GM12874 (cell line): Measurements from ENCODE around the gene TSPAN19.

Source experiments
- TF ChIP-seq, protein P1 (sequence below): IDR thresholded peaks from 2 replicates; pipeline ENCODE4 v1.5.1; 2011; ENCODE audit warnings: low read depth, mild to moderate bottlenecking, control low read depth, low read length, moderate library complexity; ENCODE audit not compliant: insufficient read depth

The TSPAN19 gene

DNA sequence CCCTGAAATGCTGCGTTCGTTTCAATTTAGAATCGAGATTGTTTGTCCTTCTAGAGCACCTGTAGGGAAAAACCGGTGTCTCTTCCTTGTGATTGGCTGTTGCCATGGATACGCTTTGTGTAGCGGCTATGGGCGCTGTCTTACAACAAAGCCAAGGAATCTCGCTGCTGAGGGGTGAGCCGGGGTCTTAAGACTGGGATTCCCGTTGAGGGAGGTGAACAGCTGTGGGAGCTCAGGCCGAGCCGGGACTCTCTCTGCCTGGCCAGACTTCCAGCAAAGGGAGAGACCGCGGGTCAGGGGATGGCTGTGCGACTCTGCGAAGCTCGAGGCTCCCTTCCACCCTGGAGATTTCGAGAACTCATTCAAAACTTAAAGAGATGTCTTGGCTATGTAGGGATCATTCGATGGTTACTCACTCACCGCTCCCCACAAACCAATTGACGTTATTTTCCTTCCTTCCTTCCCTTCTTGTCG is at the start of gene TSPAN19, which contains the start of gene LRRIQ1:
Gene TSPAN19 (minus strand): TSS at position 44 of the 474 bp plus-strand sequence. CDS start 6,331 bp downstream, outside the sequence.
Gene LRRIQ1 (plus strand): TSS at position 118 of the 474 bp plus-strand sequence. CDS start 1,826 bp downstream, outside the sequence.
- TF ChIP-seq, protein P1, sequence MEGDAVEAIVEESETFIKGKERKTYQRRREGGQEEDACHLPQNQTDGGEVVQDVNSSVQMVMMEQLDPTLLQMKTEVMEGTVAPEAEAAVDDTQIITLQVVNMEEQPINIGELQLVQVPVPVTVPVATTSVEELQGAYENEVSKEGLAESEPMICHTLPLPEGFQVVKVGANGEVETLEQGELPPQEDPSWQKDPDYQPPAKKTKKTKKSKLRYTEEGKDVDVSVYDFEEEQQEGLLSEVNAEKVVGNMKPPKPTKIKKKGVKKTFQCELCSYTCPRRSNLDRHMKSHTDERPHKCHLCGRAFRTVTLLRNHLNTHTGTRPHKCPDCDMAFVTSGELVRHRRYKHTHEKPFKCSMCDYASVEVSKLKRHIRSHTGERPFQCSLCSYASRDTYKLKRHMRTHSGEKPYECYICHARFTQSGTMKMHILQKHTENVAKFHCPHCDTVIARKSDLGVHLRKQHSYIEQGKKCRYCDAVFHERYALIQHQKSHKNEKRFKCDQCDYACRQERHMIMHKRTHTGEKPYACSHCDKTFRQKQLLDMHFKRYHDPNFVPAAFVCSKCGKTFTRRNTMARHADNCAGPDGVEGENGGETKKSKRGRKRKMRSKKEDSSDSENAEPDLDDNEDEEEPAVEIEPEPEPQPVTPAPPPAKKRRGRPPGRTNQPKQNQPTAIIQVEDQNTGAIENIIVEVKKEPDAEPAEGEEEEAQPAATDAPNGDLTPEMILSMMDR, result no peak

DNA sequence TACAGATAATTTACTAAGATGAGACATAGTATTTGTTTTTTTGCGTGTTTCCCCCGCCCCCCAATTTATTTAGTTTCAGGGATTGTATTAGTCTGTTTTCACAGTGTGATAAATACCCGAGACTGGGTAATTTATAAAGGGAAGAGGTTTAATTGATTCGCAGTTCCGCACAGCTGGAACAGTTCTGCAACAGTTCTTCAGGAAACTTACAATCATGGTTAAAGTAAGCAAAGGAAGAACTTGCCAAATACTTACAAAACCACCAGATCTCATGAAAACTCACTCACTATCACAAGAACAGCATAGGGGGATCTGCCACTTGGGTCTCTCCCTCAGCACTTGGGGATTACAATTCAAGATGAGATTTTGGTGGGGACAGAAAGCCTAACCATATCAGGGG is 49.0 kb upstream of the TSPAN19 start:
- TF ChIP-seq, protein P1, result no peak

DNA sequence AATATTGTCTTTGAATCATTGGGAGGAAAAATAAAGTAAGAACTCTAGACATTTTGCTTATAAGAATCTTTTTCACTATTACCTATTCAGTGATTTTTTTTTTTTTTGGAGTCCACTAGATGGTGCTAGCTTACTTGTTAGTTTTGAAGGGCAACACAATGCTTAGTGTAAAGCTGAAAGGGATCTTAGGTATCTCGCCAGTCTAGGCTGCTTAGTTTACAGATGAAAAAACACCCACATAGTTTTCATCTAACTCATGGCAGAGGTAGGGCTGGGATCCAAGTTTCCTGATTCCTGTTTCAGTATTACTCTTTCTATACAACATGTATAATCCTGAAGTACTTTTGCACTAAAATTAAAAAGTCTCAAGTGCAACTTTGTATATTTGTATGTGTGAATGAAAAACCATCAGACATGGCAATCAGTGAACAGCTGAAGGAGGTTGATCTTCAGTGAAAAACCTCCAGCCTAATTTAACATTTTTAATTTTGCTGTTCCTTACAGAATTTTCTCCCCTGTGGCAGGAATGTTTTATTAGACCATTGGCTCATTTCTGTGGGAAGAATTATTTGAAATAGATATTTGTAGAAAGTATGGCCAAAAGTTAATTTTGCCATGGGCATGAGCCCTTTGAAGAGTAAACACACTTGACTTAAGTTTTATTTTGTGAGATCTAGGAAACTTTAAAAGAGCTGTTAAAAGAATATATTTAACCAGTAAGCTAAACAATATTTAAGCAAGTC is 40.8 kb upstream of the TSPAN19 start:
- TF ChIP-seq, protein P1, result 0 out of 2 replicates have a peak, but pooled peaks have one; percentile 20

DNA sequence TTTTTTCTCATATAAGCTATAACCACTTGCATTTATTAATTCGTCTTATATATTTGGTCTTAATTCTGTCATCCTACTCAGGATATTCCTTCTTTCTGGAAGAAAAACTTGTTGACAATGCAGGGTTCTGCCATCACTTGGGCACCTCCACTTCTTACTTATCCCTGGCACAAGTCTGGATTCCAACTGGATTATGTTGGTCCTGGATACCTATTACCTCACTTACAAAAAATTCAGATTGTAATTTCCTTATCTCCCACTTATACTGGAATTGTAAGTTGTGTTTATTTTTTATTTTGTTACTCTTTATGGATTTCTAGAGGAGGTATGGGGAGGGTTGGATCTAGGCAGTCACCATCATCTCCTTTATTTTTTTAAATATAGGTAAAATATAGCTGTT is 36.7 kb upstream of the TSPAN19 start:
- TF ChIP-seq, protein P1, result no peak

DNA sequence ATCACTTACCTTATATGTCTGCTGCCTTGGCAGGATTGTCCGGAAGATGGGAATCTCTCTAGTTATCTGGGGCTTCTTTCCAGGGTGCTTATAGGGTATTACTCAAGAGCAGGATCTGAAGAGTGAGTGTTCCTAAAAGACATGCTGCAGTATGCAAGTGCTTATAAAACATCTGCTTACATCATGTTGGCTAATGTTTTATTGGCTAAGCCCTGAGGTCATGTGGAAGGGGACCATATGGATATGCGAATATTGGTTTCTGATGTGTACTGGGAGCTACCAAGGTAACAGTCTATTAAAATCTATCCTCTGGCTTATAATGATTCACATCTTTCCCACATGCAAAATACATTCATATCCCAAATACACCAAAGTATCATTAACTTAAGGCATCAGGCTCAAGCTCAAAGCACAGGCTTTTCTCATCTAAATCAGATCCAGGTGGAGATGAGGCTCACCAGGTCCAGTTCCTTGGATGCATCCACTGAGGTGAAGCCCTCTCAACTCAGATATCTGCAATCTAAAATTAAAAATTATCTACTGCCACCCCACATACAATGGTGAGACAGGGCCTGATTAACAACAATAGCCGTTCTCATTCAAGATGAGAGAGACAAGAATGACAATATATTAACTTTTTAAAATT is 29.9 kb upstream of the TSPAN19 start:
- TF ChIP-seq, protein P1, result no peak

DNA sequence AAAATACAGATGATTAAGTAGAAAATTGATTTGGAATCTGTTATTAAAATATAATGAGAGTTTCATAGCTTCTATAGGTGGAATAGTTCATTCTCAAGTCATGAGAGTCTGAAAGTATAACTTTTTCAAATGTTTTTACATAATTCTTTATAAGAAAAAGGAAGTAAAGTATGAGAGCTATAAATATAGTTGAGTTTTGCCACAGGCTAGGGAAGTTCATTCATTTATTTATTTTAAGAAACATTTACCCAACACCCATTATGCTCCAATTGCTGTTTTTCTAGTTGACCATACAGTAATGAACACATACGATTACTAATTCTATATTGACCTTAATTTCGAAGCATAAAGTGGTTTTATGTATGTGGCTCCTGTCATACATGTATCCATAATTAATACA is 24.8 kb upstream of the TSPAN19 start:
- TF ChIP-seq, protein P1, result no peak

DNA sequence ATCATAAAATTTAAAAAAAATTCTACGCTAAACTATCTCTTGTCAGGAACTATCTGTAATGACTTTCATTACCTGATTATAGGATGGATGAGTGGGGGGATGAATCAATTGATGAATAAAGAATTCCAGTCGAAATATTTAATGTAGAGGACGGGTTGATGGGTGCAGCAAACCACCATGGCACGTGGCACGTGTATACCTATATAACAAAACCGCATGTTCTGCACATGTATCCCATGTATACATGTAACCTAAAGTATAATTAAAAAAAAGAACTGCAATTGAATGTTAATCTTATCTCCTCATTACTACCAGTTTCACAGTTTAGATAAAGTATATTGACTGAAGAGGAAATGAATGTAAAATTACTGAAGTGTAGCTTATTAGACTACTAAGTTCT is 23.5 kb upstream of the TSPAN19 start:
- TF ChIP-seq, protein P1, result no peak
